ENCODE measurements around the gene NCOA5.
A peak's percentile ranks its signal among the peaks of the same experiment; 100 is the strongest.

The NCOA5 gene

GRCh38 chr20:46071573-46071972, 18.2 kb downstream of the NCOA5 start:
- H3K36me3 ChIP-seq (ENCODE audit: control insufficient read depth, insufficient read depth, low read length, severe bottlenecking), result peaks cover 59% of the 10 kb centered on the region
- no peak overlapping the region for H3K4me3 ChIP-seq (ENCODE audit: low read length)
- H3K27me3 ChIP-seq (replicated peaks; ENCODE audit: control insufficient read depth, insufficient read depth, low read length), result no peaks in the 10 kb centered on the region
- no peak for DNase-seq (ENCODE audit: low read depth)
- H3K4me1 ChIP-seq (ENCODE audit: control insufficient read depth, insufficient read depth, low read length), result peaks cover 13% of the 10 kb centered on the region
- no peaks in the 10 kb centered on the region for H3K9me3 ChIP-seq (ENCODE audit: control insufficient read depth, low read length)
- no peak overlapping the region for H3K9ac ChIP-seq (ENCODE audit: low read length)

GRCh38 chr20:46070215-46070900, 19.4 kb downstream of the NCOA5 start:
- DNase-seq (ENCODE audit: low read depth), result peak; percentile 66
- Histone ChIP-seq H3K4me1 (ENCODE audit: control insufficient read depth, insufficient read depth, low read length) (peaks cover 13% of the 10 kb centered on the region), H3K9me3 (ENCODE audit: control insufficient read depth, low read length) (no peaks in the 10 kb centered on the region), H3K4me3 (ENCODE audit: low read length) (peak overlapping the region; percentile 67), H3K27me3 (replicated peaks; ENCODE audit: control insufficient read depth, insufficient read depth, low read length) (no peaks in the 10 kb centered on the region), H3K36me3 (ENCODE audit: control insufficient read depth, insufficient read depth, low read length, severe bottlenecking) (peaks cover 63% of the 10 kb centered on the region), H3K9ac (ENCODE audit: low read length) (no peak overlapping the region)

GRCh38 chr20:46065691-46066090, 24.1 kb downstream of the NCOA5 start:
- no peak for DNase-seq (ENCODE audit: low read depth)
- H3K27me3 ChIP-seq (replicated peaks; ENCODE audit: control insufficient read depth, insufficient read depth, low read length), result no peaks in the 10 kb centered on the region
- H3K36me3 ChIP-seq (ENCODE audit: control insufficient read depth, insufficient read depth, low read length, severe bottlenecking), result peaks cover 90% of the 10 kb centered on the region
- no peaks in the 10 kb centered on the region for H3K9me3 ChIP-seq (ENCODE audit: control insufficient read depth, low read length)
- no peak overlapping the region for H3K4me3 ChIP-seq (ENCODE audit: low read length)
- H3K9ac ChIP-seq (ENCODE audit: low read length), result no peak overlapping the region
- peaks cover 10% of the 10 kb centered on the region for H3K4me1 ChIP-seq (ENCODE audit: control insufficient read depth, insufficient read depth, low read length)

- Histone ChIP-seq H3K4me1 (ENCODE audit: control insufficient read depth, insufficient read depth, low read length) (peaks cover 6% of the 10 kb centered on the region), H3K9ac (ENCODE audit: low read length) (no peak overlapping the region), H3K27me3 (replicated peaks; ENCODE audit: control insufficient read depth, insufficient read depth, low read length) (no peaks in the 10 kb centered on the region), H3K36me3 (ENCODE audit: control insufficient read depth, insufficient read depth, low read length, severe bottlenecking) (peaks cover 86% of the 10 kb centered on the region), H3K9me3 (ENCODE audit: control insufficient read depth, low read length) (no peaks in the 10 kb centered on the region), H3K4me3 (ENCODE audit: low read length) (no peak overlapping the region)
- no peak for DNase-seq (ENCODE audit: low read depth)
Observed at GRCh38 chr20:46065006-46065405, 24.8 kb downstream of the NCOA5 start.

GRCh38 chr20:46063652-46064054, 26.1 kb downstream of the NCOA5 start:
- H3K36me3 ChIP-seq (ENCODE audit: control insufficient read depth, insufficient read depth, low read length, severe bottlenecking), result peaks cover 75% of the 10 kb centered on the region
- H3K9ac ChIP-seq (ENCODE audit: low read length), result no peak overlapping the region
- no peaks in the 10 kb centered on the region for H3K27me3 ChIP-seq (replicated peaks; ENCODE audit: control insufficient read depth, insufficient read depth, low read length)
- no peak for DNase-seq (ENCODE audit: low read depth)
- peaks cover 9% of the 10 kb centered on the region for H3K4me1 ChIP-seq (ENCODE audit: control insufficient read depth, insufficient read depth, low read length)
- no peak overlapping the region for H3K4me3 ChIP-seq (ENCODE audit: low read length)
- H3K9me3 ChIP-seq (ENCODE audit: control insufficient read depth, low read length), result no peaks in the 10 kb centered on the region

GRCh38 chr20:46063151-46063550, 26.6 kb downstream of the NCOA5 start:
- no peaks in the 10 kb centered on the region for H3K27me3 ChIP-seq (replicated peaks; ENCODE audit: control insufficient read depth, insufficient read depth, low read length)
- DNase-seq (ENCODE audit: low read depth), result no peak
- peaks cover 70% of the 10 kb centered on the region for H3K36me3 ChIP-seq (ENCODE audit: control insufficient read depth, insufficient read depth, low read length, severe bottlenecking)
- peaks cover 14% of the 10 kb centered on the region for H3K4me1 ChIP-seq (ENCODE audit: control insufficient read depth, insufficient read depth, low read length)
- no peak overlapping the region for H3K4me3 ChIP-seq (ENCODE audit: low read length)
- no peaks in the 10 kb centered on the region for H3K9me3 ChIP-seq (ENCODE audit: control insufficient read depth, low read length)
- H3K9ac ChIP-seq (ENCODE audit: low read length), result no peak overlapping the region

GRCh38 chr20:46062621-46063020, 27.1 kb downstream of the NCOA5 start:
- DNase-seq (ENCODE audit: low read depth), result no peak
- Histone ChIP-seq H3K9me3 (ENCODE audit: control insufficient read depth, low read length) (no peaks in the 10 kb centered on the region), H3K4me1 (ENCODE audit: control insufficient read depth, insufficient read depth, low read length) (peaks cover 18% of the 10 kb centered on the region), H3K27me3 (replicated peaks; ENCODE audit: control insufficient read depth, insufficient read depth, low read length) (no peaks in the 10 kb centered on the region), H3K4me3 (ENCODE audit: low read length) (no peak overlapping the region), H3K9ac (ENCODE audit: low read length) (no peak overlapping the region), H3K36me3 (ENCODE audit: control insufficient read depth, insufficient read depth, low read length, severe bottlenecking) (peaks cover 65% of the 10 kb centered on the region)

- Histone ChIP-seq H3K9me3 (ENCODE audit: control insufficient read depth, low read length) (no peaks in the 10 kb centered on the region), H3K27me3 (replicated peaks; ENCODE audit: control insufficient read depth, insufficient read depth, low read length) (peaks cover under 1% of the 10 kb centered on the region), H3K9ac (ENCODE audit: low read length) (no peak overlapping the region), H3K4me1 (ENCODE audit: control insufficient read depth, insufficient read depth, low read length) (peaks cover 18% of the 10 kb centered on the region), H3K36me3 (ENCODE audit: control insufficient read depth, insufficient read depth, low read length, severe bottlenecking) (peaks cover 62% of the 10 kb centered on the region), H3K4me3 (ENCODE audit: low read length) (no peak overlapping the region)
- DNase-seq (ENCODE audit: low read depth), result no peak
Observed at GRCh38 chr20:46062151-46062550, 27.6 kb downstream of the NCOA5 start.

GRCh38 chr20:46060975-46061374, 28.8 kb downstream of the NCOA5 start:
- DNase-seq (ENCODE audit: low read depth), result no peak
- Histone ChIP-seq H3K9ac (ENCODE audit: low read length) (no peak overlapping the region), H3K36me3 (ENCODE audit: control insufficient read depth, insufficient read depth, low read length, severe bottlenecking) (peaks cover 50% of the 10 kb centered on the region), H3K27me3 (replicated peaks; ENCODE audit: control insufficient read depth, insufficient read depth, low read length) (peaks cover 10% of the 10 kb centered on the region), H3K4me3 (ENCODE audit: low read length) (no peak overlapping the region), H3K4me1 (ENCODE audit: control insufficient read depth, insufficient read depth, low read length) (peaks cover 18% of the 10 kb centered on the region), H3K9me3 (ENCODE audit: control insufficient read depth, low read length) (no peaks in the 10 kb centered on the region)

- no peaks in the 10 kb centered on the region for H3K9me3 ChIP-seq (ENCODE audit: control insufficient read depth, low read length)
- H3K4me3 ChIP-seq (ENCODE audit: low read length), result no peak overlapping the region
- H3K27me3 ChIP-seq (replicated peaks; ENCODE audit: control insufficient read depth, insufficient read depth, low read length), result peaks cover 11% of the 10 kb centered on the region
- peaks cover 18% of the 10 kb centered on the region for H3K4me1 ChIP-seq (ENCODE audit: control insufficient read depth, insufficient read depth, low read length)
- no peak for DNase-seq (ENCODE audit: low read depth)
- H3K9ac ChIP-seq (ENCODE audit: low read length), result no peak overlapping the region
- peaks cover 44% of the 10 kb centered on the region for H3K36me3 ChIP-seq (ENCODE audit: control insufficient read depth, insufficient read depth, low read length, severe bottlenecking)
Observed at GRCh38 chr20:46060301-46060881, 29.4 kb downstream of the NCOA5 start.

GRCh38 chr20:46058599-46059281, 31.0 kb downstream of the NCOA5 start:
- H3K27me3 ChIP-seq (replicated peaks; ENCODE audit: control insufficient read depth, insufficient read depth, low read length), result peaks cover 27% of the 10 kb centered on the region
- H3K36me3 ChIP-seq (ENCODE audit: control insufficient read depth, insufficient read depth, low read length, severe bottlenecking), result peaks cover 27% of the 10 kb centered on the region
- H3K4me3 ChIP-seq (ENCODE audit: low read length), result peak overlapping the region; percentile 71
- H3K9me3 ChIP-seq (ENCODE audit: control insufficient read depth, low read length), result no peaks in the 10 kb centered on the region
- no peak overlapping the region for H3K9ac ChIP-seq (ENCODE audit: low read length)
- H3K4me1 ChIP-seq (ENCODE audit: control insufficient read depth, insufficient read depth, low read length), result peaks cover 18% of the 10 kb centered on the region
- DNase-seq (ENCODE audit: low read depth), result peak; percentile 15

Data from adipocyte (in vitro differentiated cells).